Neural crest cell (in vitro differentiated cells): Measurements from ENCODE around the gene CPAMD8. TPM values are rescaled to one million over a fixed set of nuclear protein-coding genes. Genes with fewer than 3 reads are reported as not detected.
A peak's percentile ranks its signal among the peaks of the same experiment; 100 is the strongest.

Source experiments
- DNase-seq: peaks from one replicate; pipeline ENCODE4 v3.0.0; 2021; ENCODE audit warnings: low read depth, mixed read lengths, low spot score
- H3K27ac Mint-ChIP-seq: one replicate; pipeline ENCODE4 v1.8.0; 2021; ENCODE audit warnings: mild to moderate bottlenecking, mixed read lengths; ENCODE audit not compliant: unreplicated experiment
- H3K27me3 Mint-ChIP-seq: 2 replicates; pipeline ENCODE4 v1.8.0; 2021; ENCODE audit warnings: low read depth, mild to moderate bottlenecking, mixed read lengths
- H3K36me3 Mint-ChIP-seq: 2 replicates; pipeline ENCODE4 v1.8.0; 2021; ENCODE audit warnings: low read depth, mild to moderate bottlenecking, mixed read lengths
- H3K4me1 Mint-ChIP-seq: 2 replicates; pipeline ENCODE4 v1.8.0; 2021; ENCODE audit warnings: mixed read lengths
- H3K4me3 Mint-ChIP-seq: one replicate; pipeline ENCODE4 v1.8.0; 2021; ENCODE audit warnings: mild to moderate bottlenecking, mixed read lengths
- H3K9me3 Mint-ChIP-seq: 2 replicates; pipeline ENCODE4 v1.8.0; 2021; ENCODE audit warnings: mixed read lengths
- CTCF ChIP-seq: fragments of 200-600 bp; sonication (generic); conservative IDR thresholded peaks from 2 replicates; pipeline ENCODE4 v1.5.0; 2021; ENCODE audit warnings: antibody characterized with exemption, mild to moderate bottlenecking
- long read RNA-seq: library from polyadenylated mRNA; unstranded; transcript quantifications from one replicate; pipeline ENCODE4 v2.0.0, GENCODE V29; 2020
- total RNA-seq: library from RNA; stranded (reverse); gene quantifications from 2 replicates; pipeline ENCODE4 v1.2.1, GENCODE V29; 2021

CPAMD8 gene
- 14.5 and 17.0 TPM in 2 replicates for total RNA-seq
- long read RNA-seq = 0 reads

- Mint-ChIP-seq H3K4me3 (peak within 1 kb of the TSS; percentile 86), H3K9me3 (peaks cover 11% of the 10 kb centered on the region), H3K36me3 (peaks cover 28% of the 10 kb centered on the region), H3K27me3 (peaks cover 22% of the 10 kb centered on the region), H3K4me1 (peaks cover 7% of the 10 kb centered on the region), H3K27ac (no peak within 1 kb of the TSS)
- TF ChIP-seq CTCF = no peak
- DNase-seq = no peak
These were observed at the start of gene CPAMD8 for GRCh38 chr19:17026706-17027534. CPAMD8 (minus strand) TSS chr19:17026810; CDS start chr19:17026642, 168 bp downstream.

- no peaks in the 10 kb centered on the region for H3K27me3 Mint-ChIP-seq
- DNase-seq = no peak
- TF ChIP-seq CTCF = no peak
- no peaks in the 10 kb centered on the region for H3K9me3 Mint-ChIP-seq
- no peaks in the 10 kb centered on the region for H3K36me3 Mint-ChIP-seq
- peak overlapping the region; percentile 96 for H3K4me3 Mint-ChIP-seq
- H3K4me1 Mint-ChIP-seq = peaks cover 60% of the 10 kb centered on the region
- H3K27ac Mint-ChIP-seq = peak overlapping the region; percentile 50
These were observed 49.4 kb upstream of the CPAMD8 start for GRCh38 chr19:17075864-17076542.

- no peak for TF ChIP-seq CTCF
- Mint-ChIP-seq H3K9me3 (no peaks in the 10 kb centered on the region), H3K4me1 (peaks cover 63% of the 10 kb centered on the region), H3K27me3 (no peaks in the 10 kb centered on the region), H3K27ac (peak within 1 kb of the TSS; percentile 99), H3K4me3 (peak within 1 kb of the TSS; percentile 98), H3K36me3 (no peaks in the 10 kb centered on the region)
- DNase-seq = peak; percentile 98
These were observed 48.6 kb upstream of the CPAMD8 start, which contains the start of the genes HAUS8 and MYO9B for GRCh38 chr19:17075035-17075863. HAUS8 (minus strand) TSS chr19:17075452; CDS start chr19:17075422, 30 bp downstream. MYO9B (plus strand) TSS chr19:17075777; CDS start chr19:17101718, 25,941 bp downstream.

- Mint-ChIP-seq H3K27me3 (no peaks in the 10 kb centered on the region), H3K9me3 (no peaks in the 10 kb centered on the region), H3K27ac (peak overlapping the region; percentile 99), H3K4me1 (peaks cover 62% of the 10 kb centered on the region), H3K4me3 (peak overlapping the region; percentile 98), H3K36me3 (no peaks in the 10 kb centered on the region)
- DNase-seq = no peak
- TF ChIP-seq CTCF = no peak
These were observed 48.0 kb upstream of the CPAMD8 start for GRCh38 chr19:17074634-17075034.
